Ovary (tissue), 3 donors: ENCODE measurements around the gene PRRG2.

Experiments
- CTCF ChIP-seq, 3 donors: fragments of 450-650 bp in 2 of 3; fragments of 200-600 bp in 1 of 3; IDR thresholded peaks; one replicate each; pipeline versions ENCODE4 v1.5.1 to v1.8.0; 2016 to 2022; ENCODE audit warnings: antibody characterized with exemption in 3 of 3, mild to moderate bottlenecking in 1 of 3
- EP300 ChIP-seq: sonication (generic); formaldehyde crosslinking; IDR thresholded peaks from one replicate; pipeline ENCODE4 v1.6.1; 2017; ENCODE audit warnings: antibody characterized with exemption
- POLR2A ChIP-seq: fragments of 450-650 bp; IDR thresholded peaks from one replicate; pipeline ENCODE4 v1.6.1; 2017; ENCODE audit warnings: antibody characterized with exemption, mild to moderate bottlenecking, moderate library complexity
- donor health status: DM: no; HTN: no; CAD: no.

- TF ChIP-seq EP300 = no peak
- no peak for TF ChIP-seq CTCF (IDR thresholded peaks at IDR 0.05)
- TF ChIP-seq POLR2A = no peak
Observed at GRCh38 chr19:49588365-49589122, 7.4 kb downstream of the PRRG2 start.
